Thyroid gland (tissue), 4 donors: ENCODE measurements around the gene ODC1. TPM values are rescaled to one million over a fixed set of nuclear protein-coding genes. Genes with fewer than 3 reads are reported as not detected.

Experiments
- DNase-seq, 2 donors: peaks; one replicate each; pipeline ENCODE4 v3.0.0-alpha.2; 2019
- H3K27ac ChIP-seq, 3 donors: fragments of 200-600 bp; sonication (generic); 1 replicate in 2 of 3; 2 replicates in 1 of 3; pipeline ENCODE4 v1.5.1; 2016 to 2019; ENCODE audit warnings: mild to moderate bottlenecking in 1 of 3, moderate library complexity in 1 of 3
- H3K27me3 ChIP-seq: fragments of 200-600 bp; sonication (generic); one replicate; pipeline ENCODE4 v1.5.1; 2019
- H3K36me3 ChIP-seq, 2 donors: fragments of 200-600 bp; sonication (generic); one replicate each; pipeline ENCODE4 v1.5.1; 2016 to 2019
- H3K4me1 ChIP-seq, 2 donors: fragments of 200-600 bp; sonication (generic); one replicate each; pipeline ENCODE4 v1.5.1; 2017 to 2019
- H3K4me3 ChIP-seq, 3 donors: fragments of 200-600 bp; sonication (generic); replicated peaks in 1 of 3; 1 replicate in 2 of 3; 2 replicates in 1 of 3; pipeline ENCODE4 v1.5.1; 2016; ENCODE audit warnings: mild to moderate bottlenecking in 1 of 3
- H3K9me3 ChIP-seq: fragments of 200-600 bp; sonication (generic); one replicate; pipeline ENCODE4 v1.5.1; 2017
- CTCF ChIP-seq, 6 experiments: fragments of 200-600 bp in 3 of 6; fragments of 450-650 bp in 3 of 6; sonication (generic) in 3 of 6; IDR thresholded peaks; one replicate each; pipeline ENCODE4 v1.5.1; 2016 to 2019; ENCODE audit warnings: antibody characterized with exemption in 6 of 6, mild to moderate bottlenecking in 2 of 6, inconsistent platforms in 1 of 6, moderate library complexity in 1 of 6
- POLR2A ChIP-seq, 2 donors: fragments of 450-650 bp; IDR thresholded peaks; one replicate each; pipeline ENCODE4 v1.6.1; 2017; ENCODE audit warnings: antibody characterized with exemption in 2 of 2, mild to moderate bottlenecking in 2 of 2, moderate library complexity in 1 of 2
- WGBS, 2 donors: methylation state at CpG; one replicate each; pipeline ENCODE4 v1.1.5; 2017; 5-methylcytosine and 5-hydroxymethylcytosine counted together
- intact Hi-C: fragments of 100-400 bp; cut with DNase I; formaldehyde crosslinking; loops from one replicate; pipeline ENCODE4 v1.15.1; 2023
- total RNA-seq, 4 donors: library from RNA; depleted of rRNA; stranded (reverse); fragments of >200 nt; gene quantifications; one replicate each; pipeline ENCODE4 v1.2.3, GENCODE V29; 2016

ODC1 gene
- total RNA-seq, 4 donors from 2014 or later = 72.0 to 126 (median 84.9) TPM

- Histone ChIP-seq H3K4me1 (peaks cover 5 to 10% of the 10 kb centered on the region in 2 donors), H3K4me3 (peak overlapping the region in 1 of 3 donors; percentile 26), H3K27ac (no peak overlapping the region), H3K36me3 (peaks cover 3 to 5% of the 10 kb centered on the region in 2 donors), H3K9me3 (no peaks in the 10 kb centered on the region), H3K27me3 (no peaks in the 10 kb centered on the region)
- WGBS, 2 donors = 48 to 54% methylated on average over 9 to 16 of the region's 16 CpGs
- no peak for DNase-seq
- TF ChIP-seq CTCF (IDR thresholded peaks at IDR 0.05) = no peak
- TF ChIP-seq POLR2A (IDR thresholded peaks at IDR 0.05) = no peak
- intact Hi-C loops = loop anchor here (5.0 to 10.0 kb wide), 2 partner anchors 289 to 627 kb away; no protein-coding TSS in a partner anchor
Observed at GRCh38 chr2:10431797-10432196, 16.3 kb downstream of the ODC1 start.

GRCh38 chr2:10430886-10431622 lies 17.1 kb downstream of the ODC1 start:
- intact Hi-C loops = loop anchor here (5.0 to 10.0 kb wide), 2 partner anchors 289 to 626 kb away; no protein-coding TSS in a partner anchor
- Histone ChIP-seq H3K9me3 (no peaks in the 10 kb centered on the region), H3K27ac (no peak overlapping the region), H3K27me3 (no peaks in the 10 kb centered on the region), H3K36me3 (peaks cover 8 to 9% of the 10 kb centered on the region in 2 donors), H3K4me1 (peaks cover 5 to 10% of the 10 kb centered on the region in 2 donors), H3K4me3 (no peak overlapping the region)
- 84 to 86% methylated on average over 8 of the region's 8 CpGs for WGBS, 2 donors
- TF ChIP-seq POLR2A (IDR thresholded peaks at IDR 0.05) (no peak), CTCF (IDR thresholded peaks at IDR 0.05) (no peak)
- no peak for DNase-seq

- H3K27ac ChIP-seq = no peak overlapping the region
- WGBS, 2 donors = 90 to 92% methylated on average over 3 of the region's 3 CpGs
- H3K27me3 ChIP-seq = no peaks in the 10 kb centered on the region
- no peak for TF ChIP-seq CTCF (IDR thresholded peaks at IDR 0.05)
- TF ChIP-seq POLR2A (IDR thresholded peaks at IDR 0.05) = no peak
- intact Hi-C loops = no loop called here
- no peak overlapping the region for H3K4me3 ChIP-seq
- no peaks in the 10 kb centered on the region for H3K9me3 ChIP-seq
- H3K36me3 ChIP-seq = peaks cover 8 to 9% of the 10 kb centered on the region in 2 donors
- no peak for DNase-seq
- H3K4me1 ChIP-seq = peaks cover 5 to 7% of the 10 kb centered on the region in 2 donors
Observed at GRCh38 chr2:10428924-10429323, 19.2 kb downstream of the ODC1 start.

GRCh38 chr2:10428355-10428754 lies 19.8 kb downstream of the ODC1 start:
- no peaks in the 10 kb centered on the region for H3K9me3 ChIP-seq
- intact Hi-C loops = no loop called here
- no peak overlapping the region for H3K27ac ChIP-seq
- no peak for DNase-seq
- WGBS, 2 donors = 98 to 100% methylated on average over 5 to 8 of the region's 8 CpGs
- no peak for TF ChIP-seq CTCF (IDR thresholded peaks at IDR 0.05)
- no peak for TF ChIP-seq POLR2A (IDR thresholded peaks at IDR 0.05)
- no peak overlapping the region for H3K4me3 ChIP-seq
- H3K4me1 ChIP-seq = peaks cover 5 to 7% of the 10 kb centered on the region in 2 donors
- no peaks in the 10 kb centered on the region for H3K27me3 ChIP-seq
- H3K36me3 ChIP-seq = peaks cover 8 to 9% of the 10 kb centered on the region in 2 donors

- H3K36me3 ChIP-seq = peaks cover 8 to 9% of the 10 kb centered on the region in 2 donors
- peaks cover 5 to 7% of the 10 kb centered on the region in 2 donors for H3K4me1 ChIP-seq
- H3K4me3 ChIP-seq = no peak overlapping the region
- no peaks in the 10 kb centered on the region for H3K27me3 ChIP-seq
- intact Hi-C loops = no loop called here
- TF ChIP-seq POLR2A (IDR thresholded peaks at IDR 0.05) (no peak), CTCF (IDR thresholded peaks at IDR 0.05) (no peak)
- WGBS, 2 donors = 82 to 88% methylated on average over 17 of the region's 17 CpGs
- DNase-seq = peak in 1 of 2 donors; percentile 28
- no peaks in the 10 kb centered on the region for H3K9me3 ChIP-seq
- H3K27ac ChIP-seq = no peak overlapping the region
Observed at GRCh38 chr2:10427618-10427949, 20.5 kb downstream of the ODC1 start.
